ENCODE data around the gene MED31.
"Not testable (repeated sequence)": the region's sequence is repeated elsewhere in the genome, so short reads cannot be mapped to it uniquely, and the experiment has no call there.

DNA sequence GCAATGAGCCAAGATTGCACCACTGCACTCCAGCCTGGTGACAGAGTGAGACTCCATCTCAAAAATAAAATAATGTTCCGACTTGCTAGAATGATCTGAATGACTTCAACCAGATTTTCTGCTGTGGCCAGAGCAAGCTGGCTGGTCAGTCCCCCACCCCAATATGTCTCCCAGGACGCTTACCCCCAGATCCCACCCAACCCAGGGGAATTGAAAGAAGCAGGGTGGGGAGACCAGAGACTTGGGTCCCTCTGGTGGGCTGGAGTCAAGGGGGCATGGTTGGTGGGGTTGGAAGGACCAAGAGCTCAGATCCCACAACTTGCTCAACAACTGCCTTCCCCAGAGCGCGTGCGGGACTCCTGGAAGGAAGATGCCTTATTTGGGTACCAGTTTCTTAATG, 7.0 kb upstream of the MED31 start:
- not testable (repeated sequence) for TF ChIP-seq EZH2 (IDR thresholded peaks at IDR 0.05; ENCODE audit: borderline replicate concordance, low read depth, low read length, severe bottlenecking); GATA2 (IDR thresholded peaks at IDR 0.05; ENCODE audit: insufficient read depth, insufficient read length, low read depth, low read length); POLR2AphosphoS5 (IDR thresholded peaks at IDR 0.05; ENCODE audit: insufficient read depth, low read depth, low read length); POLR2A (IDR thresholded peaks at IDR 0.05; ENCODE audit: low read depth, low read length); JUN (IDR thresholded peaks at IDR 0.05; ENCODE audit: borderline replicate concordance, insufficient read depth, insufficient read length, low read depth)
- TF ChIP-seq, protein P1, sequence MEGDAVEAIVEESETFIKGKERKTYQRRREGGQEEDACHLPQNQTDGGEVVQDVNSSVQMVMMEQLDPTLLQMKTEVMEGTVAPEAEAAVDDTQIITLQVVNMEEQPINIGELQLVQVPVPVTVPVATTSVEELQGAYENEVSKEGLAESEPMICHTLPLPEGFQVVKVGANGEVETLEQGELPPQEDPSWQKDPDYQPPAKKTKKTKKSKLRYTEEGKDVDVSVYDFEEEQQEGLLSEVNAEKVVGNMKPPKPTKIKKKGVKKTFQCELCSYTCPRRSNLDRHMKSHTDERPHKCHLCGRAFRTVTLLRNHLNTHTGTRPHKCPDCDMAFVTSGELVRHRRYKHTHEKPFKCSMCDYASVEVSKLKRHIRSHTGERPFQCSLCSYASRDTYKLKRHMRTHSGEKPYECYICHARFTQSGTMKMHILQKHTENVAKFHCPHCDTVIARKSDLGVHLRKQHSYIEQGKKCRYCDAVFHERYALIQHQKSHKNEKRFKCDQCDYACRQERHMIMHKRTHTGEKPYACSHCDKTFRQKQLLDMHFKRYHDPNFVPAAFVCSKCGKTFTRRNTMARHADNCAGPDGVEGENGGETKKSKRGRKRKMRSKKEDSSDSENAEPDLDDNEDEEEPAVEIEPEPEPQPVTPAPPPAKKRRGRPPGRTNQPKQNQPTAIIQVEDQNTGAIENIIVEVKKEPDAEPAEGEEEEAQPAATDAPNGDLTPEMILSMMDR (IDR thresholded peaks at IDR 0.05; ENCODE audit: extremely low read depth in 1 of 2, insufficient read depth in 1 of 2, low read depth in 1 of 2, low read length in 2 of 2), result not testable (repeated sequence)
- TF ChIP-seq, protein P2, sequence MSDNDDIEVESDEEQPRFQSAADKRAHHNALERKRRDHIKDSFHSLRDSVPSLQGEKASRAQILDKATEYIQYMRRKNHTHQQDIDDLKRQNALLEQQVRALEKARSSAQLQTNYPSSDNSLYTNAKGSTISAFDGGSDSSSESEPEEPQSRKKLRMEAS (IDR thresholded peaks at IDR 0.05; ENCODE audit: insufficient read depth, insufficient read length), result not testable (repeated sequence)

Measured in endothelial cell of umbilical vein (primary cell).